Left hindlimb (tissue), 1 donor: ENCODE data around the gene HELZ.
"Not testable (repeated sequence)": the region's sequence is repeated elsewhere in the genome, so short reads cannot be mapped to it uniquely, and the experiment has no call there.

Experiments used
- DNase-seq: peaks from one replicate; pipeline ENCODE4 v3.0.0-alpha.2; 2018

Gene HELZ

DNA sequence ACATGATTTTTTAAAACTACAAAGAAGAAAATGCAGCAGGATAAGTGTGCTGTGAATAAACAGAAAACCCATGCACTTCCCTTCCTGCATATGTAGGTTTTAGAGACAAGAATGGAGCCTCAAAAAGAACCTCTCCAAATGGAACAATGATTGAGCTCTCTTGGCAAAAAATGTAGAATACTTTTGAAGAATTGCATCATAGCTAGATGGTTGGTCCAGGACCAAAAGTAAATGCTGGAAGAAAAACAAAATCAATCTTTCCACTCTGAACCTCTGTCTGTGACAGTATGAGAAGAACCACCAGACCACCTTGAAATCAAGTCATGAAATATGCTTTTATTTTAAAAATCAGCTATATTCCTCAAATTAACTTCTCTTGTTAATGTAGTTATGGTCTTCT lies 17.5 kb downstream of the HELZ start:
- DNase-seq, result no peak

DNA sequence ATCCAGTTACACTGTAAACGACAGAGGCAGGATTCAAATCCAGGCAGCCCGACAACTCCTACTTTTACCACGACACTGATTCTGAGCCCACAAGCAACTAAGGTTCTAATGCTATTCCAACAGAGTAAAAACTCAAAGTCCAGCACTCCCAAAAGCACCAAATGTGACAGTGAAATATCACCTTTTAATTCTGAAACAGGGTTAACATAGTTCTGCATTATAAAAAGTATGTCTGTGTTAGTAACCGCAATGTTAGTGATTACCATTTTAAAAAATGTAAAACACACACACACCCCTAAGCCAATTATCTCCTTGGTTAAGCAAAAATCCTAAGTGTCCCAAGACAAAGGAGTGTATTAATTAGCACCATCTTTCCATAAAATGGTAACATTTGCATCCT lies 19.7 kb downstream of the HELZ start:
- no peak for DNase-seq

DNA sequence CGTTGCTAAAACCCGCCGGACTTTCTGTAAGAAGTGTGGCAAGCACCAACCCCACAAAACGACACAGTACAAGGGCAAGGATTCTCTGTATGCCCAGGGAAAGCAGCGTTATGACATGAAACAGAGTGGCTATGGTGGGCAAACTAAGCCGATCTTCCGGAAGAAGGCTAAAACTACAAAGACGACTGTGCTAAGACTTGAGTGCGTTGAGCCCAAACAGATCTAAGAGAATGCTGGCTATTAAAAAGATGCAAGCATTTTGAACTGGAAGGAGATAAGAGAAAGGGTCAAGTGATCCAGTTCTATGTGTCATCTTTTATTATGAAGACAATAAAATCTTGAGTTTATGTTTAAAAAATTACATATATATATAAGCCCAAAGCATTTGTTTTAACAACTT lies 20.3 kb downstream of the HELZ start:
- no peak for DNase-seq

DNA sequence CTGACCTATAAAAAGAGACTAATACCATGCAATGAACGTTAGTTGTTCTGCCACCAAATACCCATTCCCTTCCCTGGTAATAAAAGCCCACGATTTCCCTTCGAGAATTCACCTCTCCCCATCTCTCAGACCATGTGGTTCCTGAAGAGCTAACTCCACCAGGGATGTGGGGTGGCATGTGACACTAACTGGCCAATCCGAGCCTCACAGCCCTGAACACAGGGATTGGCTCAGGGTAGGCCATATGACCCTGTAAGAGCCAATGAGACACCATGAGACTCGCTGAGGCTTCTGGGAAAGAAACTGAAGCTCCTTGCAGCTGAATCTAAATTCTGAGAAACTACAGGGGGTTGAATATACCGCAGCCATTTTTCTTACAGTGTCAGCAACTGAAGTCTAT lies 21.1 kb downstream of the HELZ start:
- no peak for DNase-seq

DNA sequence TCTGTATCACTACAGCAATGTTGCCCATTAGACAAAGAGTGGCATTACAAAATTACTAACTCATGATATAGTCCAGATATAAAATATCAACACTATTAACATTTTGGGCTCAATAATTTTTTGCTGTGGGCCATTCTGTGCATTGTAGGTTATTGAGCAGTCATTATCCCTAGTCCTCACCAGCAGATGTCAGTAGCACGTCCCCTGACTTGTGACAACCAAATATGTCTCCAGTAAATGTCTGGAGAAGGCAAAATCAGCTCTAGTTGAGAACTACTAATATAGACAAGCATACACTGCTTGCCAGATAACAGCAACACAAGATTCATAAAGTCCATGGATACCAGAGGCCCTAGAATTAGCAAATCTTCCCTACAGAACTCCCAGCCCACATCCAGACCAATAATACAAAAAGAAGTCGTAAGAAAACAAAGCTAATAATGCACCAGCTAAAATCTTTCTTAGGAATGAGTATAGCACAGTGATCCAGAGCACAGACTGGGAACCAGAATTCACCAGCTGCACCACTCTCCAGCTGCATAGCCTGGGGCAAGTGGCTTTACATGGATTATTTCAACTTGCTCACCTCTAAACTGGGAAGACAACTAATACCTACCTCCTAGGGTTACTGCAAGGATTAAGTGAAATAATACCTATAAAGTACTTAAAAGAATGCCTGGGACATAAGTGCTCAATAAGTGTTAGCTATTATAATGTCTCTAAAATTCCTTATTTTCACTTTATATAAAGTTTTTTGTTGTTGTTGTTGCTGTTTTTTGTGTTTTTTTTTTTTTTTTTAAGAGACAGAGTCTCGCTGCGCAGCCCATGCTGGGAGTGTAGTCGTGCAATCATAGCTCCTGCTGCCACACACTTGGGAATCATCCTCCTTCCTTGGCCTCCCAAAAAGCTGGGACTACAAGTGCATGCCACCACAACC lies 23.7 kb downstream of the HELZ start:
- DNase-seq, result no peak

DNA sequence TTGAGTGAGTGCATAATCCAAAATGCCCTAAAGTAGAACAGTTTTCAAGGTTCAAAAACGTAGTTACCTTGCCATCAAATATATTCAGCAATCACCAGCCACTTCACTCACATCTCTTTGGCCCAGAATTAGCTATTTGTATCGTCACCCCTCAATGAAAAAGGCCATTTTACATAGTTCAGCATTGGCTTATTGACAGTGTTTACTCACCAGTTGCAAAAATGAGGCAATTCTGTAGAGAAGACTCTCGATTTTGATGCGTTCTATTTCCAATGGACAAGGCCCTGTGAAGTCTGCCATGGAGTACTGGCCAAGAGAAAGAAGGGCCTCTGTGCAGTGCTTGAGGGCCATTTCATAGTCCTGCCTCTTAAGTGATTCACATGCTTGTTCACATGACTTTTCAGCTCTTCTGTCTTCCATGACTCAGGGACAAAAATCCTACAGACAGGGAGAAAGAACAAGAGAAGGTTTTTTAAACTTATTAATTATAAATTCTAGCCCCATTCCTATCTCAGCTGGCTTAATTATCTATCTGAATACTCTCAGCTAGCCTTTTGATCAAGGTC lies 26.5 kb downstream of the HELZ start:
- no peak for DNase-seq

DNA sequence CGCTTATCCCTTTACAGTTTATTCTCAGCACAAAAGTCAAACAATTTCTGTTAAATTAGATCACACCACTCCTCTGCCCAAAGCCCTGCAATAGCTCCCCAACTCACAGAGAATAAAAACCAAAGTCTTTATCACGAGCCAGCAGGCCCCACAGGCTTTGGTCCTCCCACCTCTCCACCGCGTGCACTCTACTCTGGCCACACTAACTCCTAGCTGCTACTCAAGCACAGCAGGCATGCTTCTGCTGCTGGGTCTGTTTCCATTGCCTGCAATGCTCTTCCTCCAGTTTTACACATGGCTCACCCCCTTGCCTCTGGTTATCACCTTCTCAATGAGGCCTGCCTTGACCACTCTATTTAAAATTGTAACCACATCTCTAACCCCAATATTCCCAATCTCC lies 27.6 kb downstream of the HELZ start:
- DNase-seq, result no peak

DNA sequence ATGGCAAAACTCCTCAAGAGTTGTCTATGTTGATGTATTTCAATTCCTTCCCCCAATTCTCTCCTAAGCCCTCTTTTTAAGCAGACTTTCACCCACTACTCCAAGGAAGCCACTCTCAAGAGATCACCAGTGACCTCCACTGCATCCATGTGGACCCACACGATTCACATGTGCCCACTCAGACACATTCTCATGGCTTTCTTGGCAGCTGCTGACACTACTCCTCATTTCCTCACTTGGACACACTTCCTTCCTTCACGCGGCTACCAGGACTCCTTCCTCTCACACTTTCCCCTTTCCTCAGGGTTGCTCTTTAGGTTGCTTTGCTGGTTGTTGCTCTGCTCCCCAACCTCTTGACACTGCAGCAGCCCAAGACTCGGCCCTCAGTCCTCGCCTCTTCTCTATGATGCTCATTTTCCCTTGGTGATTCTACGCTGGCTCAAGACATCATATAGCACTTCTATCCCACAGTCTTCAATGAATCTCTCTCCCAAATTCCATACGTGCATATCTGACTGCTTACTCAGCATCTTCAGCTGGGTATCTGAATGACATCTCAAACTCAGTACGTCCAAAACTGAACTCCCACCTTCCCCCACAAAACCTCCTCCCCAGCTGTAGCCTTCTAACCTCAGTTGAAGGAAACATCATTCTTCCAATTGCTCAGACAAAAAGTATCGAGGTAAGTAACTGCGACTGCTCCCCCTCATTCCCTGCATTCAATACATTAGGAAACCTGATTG lies 28.2 kb downstream of the HELZ start:
- no peak for DNase-seq

DNA sequence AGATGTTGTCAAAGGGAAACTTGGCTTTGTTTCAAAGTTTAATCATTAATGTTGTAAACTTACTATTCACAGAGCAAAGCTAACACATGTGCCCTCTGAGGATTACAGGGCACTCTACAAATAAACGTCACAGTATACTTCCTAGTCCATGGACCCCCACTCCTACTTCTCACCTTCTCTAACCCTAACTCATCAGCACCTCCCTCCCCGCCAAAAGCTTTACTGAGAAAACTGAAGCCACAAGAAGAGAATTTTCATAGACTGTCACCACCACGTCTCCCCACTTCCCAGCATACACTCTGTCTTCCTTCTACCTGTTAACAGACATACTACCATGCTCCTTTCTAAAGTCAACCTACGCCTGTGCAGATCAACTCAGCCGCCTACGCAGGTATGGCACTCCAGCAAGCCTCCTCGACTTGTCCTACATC lies 29.0 kb downstream of the HELZ start:
- DNase-seq, result no peak

DNA sequence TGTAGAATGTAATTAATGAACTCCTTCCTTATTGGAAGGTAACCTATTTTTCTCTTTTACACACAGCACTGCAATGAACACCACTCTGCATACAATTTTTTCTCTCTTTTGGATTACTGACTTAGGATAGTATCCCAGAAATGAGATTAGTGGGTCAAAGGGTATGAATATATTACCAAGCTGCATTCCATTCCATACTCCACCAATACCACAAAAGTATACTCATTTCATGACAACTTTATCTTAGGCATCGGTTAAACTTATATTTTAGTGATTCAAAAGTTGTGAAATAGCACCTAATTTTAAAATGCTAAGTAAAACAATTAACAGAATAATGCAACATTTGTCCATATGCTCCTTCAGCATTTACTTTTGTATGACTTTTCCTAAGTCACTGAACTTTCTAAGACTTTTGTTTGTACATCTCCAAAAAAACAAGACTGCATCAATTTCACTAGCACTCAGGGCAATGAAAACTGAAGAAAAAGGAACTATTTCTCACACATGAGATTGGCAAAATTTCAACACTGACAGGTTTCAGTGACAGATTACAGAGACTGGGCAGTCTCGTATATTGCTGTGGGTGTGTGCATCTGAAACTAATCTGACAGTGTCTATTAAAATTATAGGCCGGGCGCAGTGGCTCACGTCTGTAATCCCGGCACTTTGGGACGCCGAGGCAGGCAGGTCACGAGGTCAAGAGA lies 32.1 kb downstream of the HELZ start:
- DNase-seq, result no peak

DNA sequence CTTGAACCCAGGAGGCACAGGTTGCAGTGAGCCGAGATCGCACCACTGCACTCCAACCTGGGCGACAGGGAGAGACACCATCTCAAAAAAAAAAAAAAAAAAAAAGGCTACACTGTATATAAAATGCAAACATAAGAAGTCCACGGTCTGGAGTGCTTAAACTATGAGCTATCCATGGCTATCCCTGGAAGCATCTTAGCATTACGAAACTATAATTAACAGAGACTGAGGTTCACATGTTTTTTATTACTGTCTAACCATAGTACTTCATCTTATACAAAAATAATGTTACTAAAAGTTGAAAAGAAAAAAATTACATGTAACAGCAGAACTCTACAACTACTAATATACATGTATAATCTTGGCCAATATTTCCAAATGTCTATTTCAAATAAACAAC lies 32.8 kb downstream of the HELZ start:
- no peak for DNase-seq

DNA sequence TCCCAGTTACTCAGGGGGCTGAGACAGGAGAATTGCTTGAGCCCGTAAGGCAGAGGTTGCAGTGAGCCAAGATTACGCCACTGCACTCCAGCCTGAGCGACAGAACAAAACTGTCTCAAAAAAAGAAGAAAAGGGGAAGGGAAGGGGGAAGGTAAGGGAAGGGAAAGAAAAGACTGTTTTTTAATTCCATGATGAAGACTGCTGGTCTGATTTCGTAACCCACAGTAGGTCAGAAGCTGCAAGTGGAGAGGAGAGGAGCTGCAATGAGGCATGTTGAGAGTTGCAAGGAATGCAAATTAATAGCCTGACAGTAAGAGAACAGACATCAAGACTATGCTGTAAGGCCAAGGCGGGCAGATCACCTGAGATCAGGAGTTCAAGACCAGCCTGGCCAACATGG lies 33.3 kb downstream of the HELZ start:
- DNase-seq, result no peak

DNA sequence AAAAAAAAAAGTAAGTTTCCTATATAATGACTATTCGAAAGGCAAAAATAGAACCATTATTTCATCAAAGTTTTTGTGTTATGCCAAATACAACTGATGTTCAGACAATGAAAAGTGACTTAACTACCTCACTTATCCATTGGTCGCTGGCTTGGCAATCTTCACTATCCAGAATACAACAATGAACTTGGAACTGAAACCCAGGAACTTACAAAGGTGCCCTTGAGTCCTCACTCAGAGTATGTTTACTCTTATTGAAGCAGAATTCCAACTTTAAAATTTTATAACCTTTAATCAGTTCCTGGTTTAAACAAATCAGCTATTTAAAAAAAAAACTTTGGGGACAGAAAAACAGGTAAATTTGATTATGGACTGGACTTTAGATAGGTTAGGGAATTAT lies 34.1 kb downstream of the HELZ start:
- DNase-seq, result no peak

DNA sequence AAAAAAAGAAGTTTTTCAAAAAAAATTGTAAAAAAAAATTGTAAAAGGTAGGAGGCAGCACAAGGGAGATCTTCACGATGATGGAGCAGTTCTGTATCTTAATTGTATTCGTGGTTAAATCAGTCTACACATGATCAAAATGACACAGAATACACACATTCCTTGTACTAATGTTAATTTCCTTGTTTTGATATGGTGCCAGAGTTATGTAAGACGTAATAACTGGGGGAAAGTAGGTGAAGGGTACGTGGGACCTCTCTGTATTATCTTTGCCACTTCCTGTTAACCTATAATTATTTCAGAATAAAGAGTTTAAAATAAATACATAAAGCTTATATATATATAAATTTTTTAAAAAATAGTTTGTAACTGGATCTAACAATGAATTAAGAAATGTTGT lies 36.8 kb downstream of the HELZ start:
- DNase-seq, result no peak

DNA sequence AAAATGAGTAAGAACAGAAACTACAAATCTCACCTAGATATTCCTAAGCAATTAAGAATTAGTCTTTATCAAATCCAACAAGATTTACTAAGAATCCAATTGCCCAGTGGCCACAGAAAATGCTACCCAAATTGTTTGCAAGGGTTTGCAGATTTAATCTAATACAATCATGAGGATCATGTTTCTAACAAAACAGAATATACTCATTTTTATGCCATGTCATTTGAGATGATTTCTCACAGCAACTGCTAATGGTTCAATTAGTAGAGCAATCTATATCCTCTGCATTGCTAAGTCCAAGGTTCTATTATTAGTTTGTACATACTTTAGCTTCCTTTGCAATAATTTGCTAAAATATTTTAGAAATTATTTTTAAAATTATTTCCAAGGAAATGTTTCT lies 41.2 kb downstream of the HELZ start:
- no peak for DNase-seq

DNA sequence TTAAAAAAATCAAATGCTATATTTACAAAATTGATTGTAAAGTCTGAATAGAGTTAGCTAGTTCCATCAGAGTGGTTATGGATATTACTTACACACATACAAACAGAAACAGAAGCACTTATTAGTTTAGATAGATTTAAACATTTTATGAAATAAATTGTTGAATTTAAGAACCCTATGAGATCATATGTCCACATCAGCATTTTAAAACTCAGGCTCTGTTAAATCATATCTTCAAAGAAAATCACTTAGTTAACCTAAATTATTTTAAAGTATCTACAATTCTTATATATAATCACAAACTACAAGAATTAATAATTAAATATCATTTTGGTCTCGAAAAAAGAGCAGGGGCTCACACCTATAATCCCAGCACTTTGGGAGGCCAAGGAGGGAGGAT lies 42.5 kb downstream of the HELZ start:
- no peak for DNase-seq

DNA sequence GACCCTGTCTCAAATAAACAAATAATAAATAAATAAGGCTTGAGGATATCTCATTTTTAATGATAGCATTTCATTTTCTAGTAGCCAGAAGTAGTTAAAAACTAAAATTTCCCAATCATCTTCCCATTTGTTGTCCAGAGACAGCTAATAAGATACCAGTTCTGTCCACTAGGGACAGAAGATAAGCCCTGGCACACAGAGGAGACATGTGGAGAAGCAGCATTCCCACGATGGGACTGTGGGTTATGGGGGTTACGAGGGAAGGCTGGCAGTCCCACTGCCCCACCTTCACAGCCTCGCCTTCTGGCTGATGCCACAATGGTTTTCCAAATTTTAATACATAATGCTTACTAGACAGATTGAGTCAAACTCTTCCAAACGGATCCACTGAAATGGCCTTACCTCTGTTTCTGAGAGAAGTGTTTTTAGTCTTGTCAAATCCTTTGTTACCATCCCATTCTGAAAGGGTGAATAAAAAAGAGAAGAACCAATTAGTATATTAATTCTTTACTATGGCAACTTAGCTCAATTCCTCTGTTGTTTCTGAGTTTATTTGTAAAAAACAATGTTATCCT lies 44.2 kb downstream of the HELZ start:
- DNase-seq, result no peak

DNA sequence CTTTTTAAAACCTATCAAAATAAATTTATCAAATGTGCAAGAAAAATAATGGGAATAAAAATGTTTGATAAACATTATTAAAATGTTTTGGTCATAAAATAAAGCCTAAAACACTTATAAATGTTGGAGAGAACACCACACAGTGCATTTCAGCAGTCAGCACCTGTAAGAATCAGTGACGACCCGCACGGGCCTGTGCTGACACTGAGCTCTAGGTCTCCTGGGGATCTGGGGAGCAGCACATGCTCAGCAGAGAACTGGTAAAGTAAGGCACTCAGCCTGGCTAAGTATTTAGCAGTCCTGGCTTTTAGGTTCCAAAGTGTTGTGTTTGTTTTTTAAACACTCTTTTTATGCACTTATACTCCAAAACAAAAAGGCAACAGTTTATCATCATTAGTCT lies 46.9 kb downstream of the HELZ start:
- no peak for DNase-seq

DNA sequence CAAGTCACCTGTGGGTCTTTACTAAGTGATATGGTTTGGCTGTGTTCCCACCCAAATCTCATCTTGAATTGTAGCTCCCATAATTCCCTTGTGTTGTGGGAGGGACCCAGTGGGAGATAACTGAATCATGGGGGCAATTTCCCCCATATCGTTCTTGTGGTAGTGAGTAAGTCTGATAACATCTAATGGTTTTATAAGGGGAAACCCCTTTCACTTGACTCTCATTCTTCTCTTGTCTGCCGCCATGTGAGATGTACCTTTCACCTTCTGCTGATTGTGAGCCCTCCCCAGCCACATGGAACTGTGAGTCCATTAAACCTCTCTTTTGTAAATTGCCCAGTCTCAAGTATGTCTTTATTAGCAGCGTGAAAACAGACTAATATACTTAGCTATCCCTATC lies 48.0 kb downstream of the HELZ start:
- DNase-seq, result not testable (repeated sequence)

DNA sequence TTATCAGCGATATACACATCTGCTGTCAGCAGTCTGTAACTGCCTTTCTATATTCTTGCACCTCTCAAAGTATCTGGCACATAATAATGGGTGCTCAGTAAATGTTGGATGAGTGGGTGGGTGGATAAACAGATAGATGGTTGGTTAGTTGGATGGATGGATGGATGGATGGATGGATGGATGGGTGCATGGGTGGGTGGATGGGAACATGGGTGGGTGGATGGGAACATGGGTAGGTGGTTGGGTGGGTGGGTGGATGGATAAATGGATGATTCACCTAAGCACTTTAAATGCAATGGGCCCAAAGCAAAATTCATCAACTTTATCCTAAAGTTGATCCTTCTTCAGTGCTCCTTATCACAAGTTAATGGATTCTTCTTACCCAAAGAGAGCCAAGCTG lies 48.6 kb downstream of the HELZ start:
- DNase-seq, result no peak

DNA sequence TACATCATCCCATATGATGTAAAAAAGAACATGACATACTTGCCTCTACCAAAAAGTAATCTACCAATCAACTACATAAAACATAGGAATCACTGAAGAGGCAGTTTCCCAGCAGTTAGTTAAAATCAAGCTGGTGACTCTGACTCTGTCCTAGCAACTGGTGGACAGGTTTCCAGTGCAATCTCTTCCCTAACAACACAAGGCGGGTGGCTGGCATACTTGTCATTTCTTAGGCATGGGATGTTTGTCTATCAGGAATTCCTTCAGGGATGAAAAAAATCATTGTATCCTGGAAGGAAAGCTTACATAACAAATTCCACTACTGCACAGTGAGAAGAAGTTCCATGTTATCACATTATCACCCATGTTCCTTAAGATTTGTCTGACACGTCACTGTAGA lies 50.9 kb downstream of the HELZ start:
- DNase-seq, result no peak

DNA sequence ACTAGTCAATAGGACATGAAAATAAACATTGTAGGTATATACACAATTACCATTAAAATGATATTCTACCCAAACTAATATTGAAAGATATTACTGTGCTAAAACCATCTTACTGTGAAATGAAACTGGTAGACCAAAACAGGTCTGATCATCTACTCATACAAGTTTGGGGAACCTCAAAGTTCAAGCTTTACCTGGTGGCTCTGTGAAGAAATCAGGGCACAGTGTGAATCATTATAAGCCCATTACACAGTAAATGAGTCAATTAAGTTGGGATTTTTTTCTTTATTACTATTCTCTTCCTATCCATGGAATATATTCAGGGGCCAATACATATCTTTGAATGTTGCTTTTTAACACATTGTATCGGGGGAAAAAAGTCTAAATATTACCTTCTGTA lies 57.1 kb downstream of the HELZ start:
- no peak for DNase-seq

DNA sequence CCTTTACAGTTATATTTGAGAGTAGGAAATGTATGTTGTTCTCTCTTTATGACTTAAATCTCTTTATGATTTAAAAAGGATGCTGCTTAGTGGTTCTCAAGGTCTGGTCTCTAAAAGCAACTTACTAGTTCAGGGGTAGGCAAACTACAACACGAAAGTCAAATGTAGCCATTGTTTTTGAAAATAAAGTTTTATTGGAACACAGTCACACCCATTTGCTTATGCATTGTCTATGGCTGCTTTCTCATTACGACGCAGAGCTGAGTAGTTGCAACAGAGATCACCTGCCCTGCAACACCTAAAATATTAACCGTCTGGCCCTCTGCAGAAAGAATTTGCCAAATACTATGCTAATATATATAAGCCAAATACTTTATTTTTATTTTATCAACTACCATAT lies 58.2 kb downstream of the HELZ start:
- DNase-seq, result no peak
